PC-9 (cell line): ENCODE results near the gene UBQLN3.

Experiments used
- CTCF ChIP-seq: fragments of 200-600 bp; sonication (generic); conservative IDR thresholded peaks from 2 replicates; pipeline ENCODE4 v1.6.1; 2017; ENCODE audit warnings: mixed run types, antibody characterized with exemption, mild to moderate bottlenecking, moderate library complexity
- EZH2 ChIP-seq: fragments of 200-600 bp; sonication (generic); IDR thresholded peaks from 2 replicates; pipeline ENCODE4 v1.8.0; 2017; ENCODE audit warnings: antibody characterized with exemption, low read depth

- TF ChIP-seq CTCF (no peak), EZH2 (no peak)
Observed at GRCh38 chr11:5556596-5557188, 46.9 kb upstream of the UBQLN3 start.
